Right kidney (tissue), 1 donor: Measurements from ENCODE around the gene DOC2B.
A peak's percentile ranks its signal among the peaks of the same experiment; 100 is the strongest.
"Not testable (repeated sequence)": the region's sequence is repeated elsewhere in the genome, so short reads cannot be mapped to it uniquely, and the experiment has no call there.

Source experiments
- DNase-seq: peaks from one replicate; pipeline ENCODE4 v3.0.0-alpha.2; 2016

DOC2B gene

DNA sequence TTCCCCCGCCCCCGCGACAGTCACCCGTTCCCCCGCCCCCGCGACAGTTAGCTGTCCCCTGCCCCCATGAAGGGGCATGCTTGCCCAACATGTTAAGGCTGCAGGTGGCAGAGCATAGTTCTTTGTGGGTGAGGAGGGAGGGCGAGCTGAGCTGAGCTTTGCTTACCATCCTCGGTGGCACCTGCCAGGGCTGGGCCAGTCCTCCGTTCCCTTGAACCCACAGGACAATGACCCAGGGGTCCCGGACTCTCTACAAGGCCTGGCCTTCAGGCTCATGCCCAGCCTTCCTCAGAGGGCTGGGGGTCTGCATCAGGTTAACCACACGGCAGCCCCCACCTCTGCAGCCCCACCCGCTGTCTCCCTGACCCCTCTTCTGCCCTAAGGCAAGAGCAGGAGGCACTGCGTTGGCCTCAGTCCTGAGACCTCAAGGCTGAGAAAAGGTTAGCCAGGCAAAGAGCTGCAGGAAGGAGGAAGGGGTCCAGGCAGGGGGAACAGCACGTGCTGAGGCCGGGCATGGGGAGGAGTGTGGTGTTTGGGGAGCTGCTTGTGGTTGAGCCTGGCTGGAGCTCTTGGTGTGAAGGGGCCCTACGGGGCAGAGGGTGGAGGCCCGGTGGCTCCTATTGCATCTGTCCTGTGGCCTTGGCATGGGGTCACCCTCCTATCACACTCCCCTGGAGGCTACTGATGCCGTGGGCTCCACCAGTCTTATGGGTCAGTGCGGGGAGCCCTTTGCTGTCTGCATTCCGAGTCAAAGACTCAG, 11.4 kb upstream of the DOC2B start:
- no peak for DNase-seq

DNA sequence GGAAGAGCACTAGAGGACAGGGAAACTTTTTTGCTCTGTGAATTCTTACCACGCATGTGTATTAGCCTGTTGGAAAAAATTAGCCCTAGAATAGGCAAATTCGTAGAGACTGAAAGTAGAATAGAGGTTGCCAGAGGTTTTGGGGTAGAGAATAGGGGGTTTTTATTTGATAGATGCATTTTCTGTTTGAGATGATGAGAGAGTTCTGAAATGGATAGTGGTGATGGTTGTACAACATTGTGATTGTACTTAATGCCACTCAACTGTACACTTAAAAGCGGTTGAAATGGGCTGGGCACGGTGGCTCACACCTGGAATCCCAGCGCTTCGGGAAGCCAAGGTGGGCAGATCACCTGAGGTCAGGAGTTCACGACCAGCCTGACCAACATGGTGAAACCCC, 8.0 kb upstream of the DOC2B start:
- no peak for DNase-seq

DNA sequence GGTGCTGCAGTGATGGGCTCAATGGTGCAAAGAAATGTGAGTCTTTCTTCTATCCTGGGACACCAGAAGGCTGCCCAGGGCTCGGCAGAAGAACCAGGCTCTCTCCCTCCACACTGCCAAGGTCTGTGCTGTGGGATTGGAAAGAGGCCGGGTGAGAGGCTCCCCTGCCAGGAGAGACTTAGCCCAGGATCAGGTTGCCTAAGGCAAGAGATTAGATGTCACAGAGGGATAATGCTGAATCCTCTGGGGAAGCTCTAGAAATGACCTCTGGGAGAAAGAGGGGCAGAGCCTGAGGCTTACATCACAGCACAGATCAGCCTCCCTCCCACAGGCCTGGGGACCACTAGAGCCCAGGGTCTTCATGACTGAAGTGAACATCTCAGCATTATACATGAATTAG, 5.7 kb upstream of the DOC2B start:
- DNase-seq = no peak

DNA sequence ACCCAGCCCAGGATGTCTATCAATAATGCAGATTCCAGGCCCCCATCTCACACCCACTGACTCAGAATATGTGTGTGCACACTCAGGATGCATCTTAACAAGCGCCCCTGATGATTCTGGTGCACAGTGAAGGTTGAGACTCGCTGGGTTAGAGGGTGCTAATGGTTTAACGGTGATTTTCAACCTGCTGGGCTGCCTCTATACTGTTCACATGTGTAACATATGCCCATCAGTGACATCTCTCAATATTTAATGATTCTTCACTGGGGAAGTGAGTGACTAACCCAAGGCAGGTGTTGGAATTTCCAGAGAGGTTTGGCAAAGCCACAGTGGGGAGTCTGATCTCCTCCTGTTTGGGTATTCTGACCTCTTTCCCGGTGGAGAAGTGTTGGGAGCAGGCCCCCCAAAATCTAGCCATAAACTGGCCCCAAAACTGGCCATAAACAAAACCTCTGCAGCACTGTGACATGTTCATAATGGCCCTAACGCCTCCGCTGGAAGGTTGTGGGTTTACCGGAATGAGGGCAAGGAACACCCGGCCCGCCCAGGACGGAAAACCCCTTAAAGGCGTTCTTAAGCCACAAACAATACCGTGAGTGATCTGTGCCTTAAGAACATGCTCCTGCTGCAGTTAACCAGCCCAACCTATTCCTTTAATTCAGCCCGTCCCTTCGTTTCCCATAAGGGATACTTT, 4.1 kb upstream of the DOC2B start:
- DNase-seq = no peak

DNA sequence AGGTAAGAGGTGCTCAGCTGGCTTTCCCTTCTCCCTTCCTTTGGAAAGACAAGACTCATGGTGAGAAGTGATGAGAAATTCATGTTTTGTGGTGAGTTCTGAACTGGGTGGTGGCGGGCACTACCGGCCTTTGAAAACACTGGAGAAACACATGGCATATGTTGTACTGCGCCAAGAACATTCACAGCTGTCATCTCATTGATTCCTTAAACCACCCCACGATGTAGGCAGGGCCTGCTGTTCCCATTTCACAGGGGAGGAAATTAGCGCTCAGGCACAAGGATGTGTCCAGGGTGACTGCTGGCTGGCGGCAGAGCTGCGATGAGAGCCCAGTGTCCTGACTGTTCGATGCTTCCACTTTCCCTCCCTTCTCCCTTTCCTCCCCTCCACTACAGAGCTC, 1.6 kb upstream of the DOC2B start:
- no peak for DNase-seq

DNA sequence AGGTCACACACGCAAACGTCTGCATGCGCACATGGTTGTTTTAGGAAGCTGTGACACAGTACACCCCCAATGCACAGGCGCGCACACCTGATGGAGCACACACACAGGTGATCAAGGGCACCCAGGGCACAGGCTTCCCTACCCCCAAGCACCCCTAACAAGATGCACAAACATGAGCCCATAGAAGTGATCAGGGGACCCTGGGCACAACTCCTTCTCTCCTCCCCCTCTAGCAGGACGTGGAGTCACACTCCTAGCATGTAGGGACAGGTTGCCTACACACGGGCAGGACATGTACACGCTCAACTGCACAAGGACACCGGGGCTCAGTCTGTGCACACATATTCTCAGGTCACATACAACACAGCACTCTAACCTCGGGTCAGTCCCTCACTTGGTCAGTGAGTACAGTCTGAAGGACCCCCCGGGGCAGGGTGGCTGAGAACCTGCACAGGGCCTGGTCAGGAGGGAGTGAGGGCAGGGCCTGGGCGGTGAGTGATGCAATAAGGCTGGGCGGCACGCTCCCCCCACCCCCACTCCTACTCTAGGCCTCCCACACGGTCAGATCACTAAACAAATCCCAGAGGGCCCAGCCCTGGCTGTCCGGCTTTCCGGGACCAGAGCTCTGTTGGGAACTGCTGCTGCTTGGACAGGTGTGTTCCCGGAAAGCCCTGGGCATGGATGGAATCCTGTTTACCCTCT, 751 bp upstream of the DOC2B start:
- DNase-seq = peak; percentile 76

DNA sequence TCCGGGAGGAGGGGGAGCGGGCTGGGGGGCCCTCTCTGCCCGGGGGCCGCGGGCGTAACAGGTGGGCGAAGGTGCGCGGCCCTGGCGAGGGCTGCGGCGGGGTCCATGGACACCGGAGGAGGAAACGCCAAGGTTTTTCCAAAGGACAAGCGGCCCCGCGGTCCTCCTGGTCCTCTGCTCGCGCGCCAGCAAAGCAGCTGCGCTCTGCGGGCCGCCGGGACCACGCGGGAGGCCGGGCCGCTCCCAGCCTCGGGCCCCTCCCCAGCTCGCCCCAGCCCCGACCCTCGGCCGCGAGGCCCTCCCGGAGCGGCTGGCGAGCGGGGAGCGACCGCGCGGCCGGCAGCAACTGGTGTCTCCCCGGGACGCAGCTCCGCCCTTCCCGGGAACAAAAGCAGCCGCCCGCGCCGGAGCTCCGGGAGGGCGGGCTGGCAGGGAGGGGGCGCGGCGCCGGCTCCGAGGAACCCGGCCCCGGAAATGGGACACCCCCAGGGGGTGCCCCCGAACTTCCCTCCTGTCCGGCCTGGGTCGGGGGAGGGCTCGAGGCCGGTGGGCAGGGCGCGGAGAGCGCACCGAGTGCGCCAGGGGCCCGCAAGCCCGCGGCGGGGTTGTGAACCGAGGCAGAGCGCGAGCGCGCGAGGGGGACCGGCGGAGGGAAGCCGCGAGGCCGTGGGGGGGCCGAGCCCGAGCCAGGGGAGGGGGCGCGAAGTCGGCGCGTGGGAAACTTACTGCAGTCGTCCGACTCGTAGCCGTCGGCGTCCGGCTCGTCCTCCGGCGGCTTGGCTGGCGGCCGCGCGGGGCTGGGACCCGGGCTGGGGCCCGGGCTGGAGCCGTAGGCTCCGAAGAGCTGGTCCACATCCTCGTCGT, 837 bp downstream of the DOC2B start:
- DNase-seq = peak; percentile 80

DNA sequence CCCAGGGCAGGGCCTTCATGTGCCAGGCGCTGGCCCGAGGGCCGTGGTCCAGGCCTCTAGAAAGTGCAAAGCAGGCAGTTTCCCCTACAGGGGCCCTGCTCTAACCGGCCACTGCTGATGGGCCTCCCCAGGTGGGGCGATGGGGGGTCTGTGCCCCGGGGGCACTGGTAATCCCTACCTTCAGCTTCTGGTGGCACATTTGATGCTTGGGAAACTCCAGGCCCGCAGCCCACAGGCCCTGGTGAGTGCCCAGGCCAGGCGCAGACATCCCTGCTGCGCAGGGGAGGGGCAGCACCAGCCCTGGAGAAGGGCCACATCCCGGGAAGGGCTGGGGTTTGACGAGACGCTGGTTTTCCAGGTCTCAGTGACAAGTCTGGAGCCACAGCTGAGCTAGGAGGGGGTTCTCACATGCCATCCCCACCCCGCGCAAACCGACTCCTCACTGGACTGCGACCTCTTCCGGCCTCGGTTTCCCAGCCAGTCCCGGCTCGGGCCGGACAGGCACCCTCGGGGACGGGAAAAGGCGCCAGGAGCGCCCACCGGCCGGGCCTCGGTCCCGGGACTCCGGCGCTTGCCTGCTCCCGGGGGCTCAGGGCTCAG, 1.6 kb downstream of the DOC2B start:
- peak; percentile 57 for DNase-seq

DNA sequence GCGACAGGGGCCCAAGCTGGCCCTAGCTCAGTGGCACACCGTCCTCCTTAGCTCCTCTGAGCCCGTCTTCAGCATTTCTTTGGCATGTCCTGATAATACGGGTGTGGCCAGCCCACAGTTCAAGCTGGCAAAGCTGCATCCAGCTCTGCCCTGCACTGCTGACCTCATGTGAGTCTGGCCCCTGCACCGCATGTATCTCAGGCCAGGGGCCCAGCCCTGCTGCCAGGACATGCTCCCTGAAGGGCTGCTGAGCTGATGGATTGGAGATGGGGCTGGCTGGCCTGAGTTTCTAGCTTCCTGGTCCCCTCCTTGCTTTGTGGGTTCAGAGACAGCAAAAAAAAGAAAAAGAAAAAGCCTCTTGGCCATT, 2.4 kb downstream of the DOC2B start:
- no peak for DNase-seq

DNA sequence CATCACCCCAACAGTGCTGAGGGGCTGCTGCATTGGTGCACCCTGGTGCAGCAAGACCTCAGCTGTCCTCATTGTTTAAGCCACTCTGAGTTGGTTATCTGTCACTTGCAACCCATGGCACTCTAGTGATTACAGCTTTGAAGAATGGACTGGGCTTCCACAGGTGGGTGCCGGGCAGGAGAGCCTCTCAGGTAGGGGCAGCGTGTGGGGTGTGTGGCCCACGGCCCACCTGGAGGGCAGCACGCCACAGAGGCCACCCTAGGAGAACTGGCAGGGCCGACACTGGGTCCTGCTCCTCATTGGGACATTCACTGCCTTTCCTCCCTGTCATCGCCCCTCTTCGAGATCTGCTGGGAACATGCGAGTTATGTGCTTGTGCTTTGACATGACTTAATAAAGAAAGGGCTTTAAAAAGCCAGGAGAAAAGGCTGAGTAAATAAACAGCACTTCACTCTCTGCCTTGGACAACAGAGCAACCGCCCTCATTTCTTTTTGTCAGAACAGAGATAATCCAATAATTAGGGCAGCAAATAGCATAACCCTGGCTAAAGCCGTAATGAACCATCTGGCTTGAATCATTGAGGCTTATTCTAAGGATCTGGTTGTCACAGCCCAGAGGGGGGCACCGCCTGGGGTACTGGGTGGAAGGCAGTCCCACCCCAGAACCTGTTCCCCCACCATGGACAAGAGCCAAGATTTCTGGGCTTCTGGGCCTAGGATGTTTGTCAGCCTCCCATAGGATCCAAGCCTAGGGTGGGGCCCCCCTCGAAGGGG, 3.0 kb downstream of the DOC2B start:
- DNase-seq = no peak

DNA sequence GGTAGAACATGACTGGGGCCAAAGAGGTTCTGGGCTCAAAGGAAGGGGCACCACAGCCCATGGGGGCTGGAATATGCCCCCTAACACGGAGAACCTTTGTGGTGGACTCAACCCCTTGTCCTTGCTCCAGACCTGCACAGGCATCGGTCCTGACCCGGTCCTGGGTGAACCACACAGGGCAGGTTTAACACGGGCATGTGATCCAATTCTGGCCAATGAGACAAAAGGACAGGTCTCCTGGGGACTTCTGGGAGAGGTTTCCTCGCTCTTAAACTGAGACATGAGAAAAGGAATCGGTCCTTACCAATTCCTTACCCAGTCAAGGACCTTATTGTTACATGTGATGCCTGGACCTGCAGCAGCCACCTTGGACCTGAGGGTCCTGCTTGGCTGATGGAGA, 3.7 kb downstream of the DOC2B start:
- no peak for DNase-seq

DNA sequence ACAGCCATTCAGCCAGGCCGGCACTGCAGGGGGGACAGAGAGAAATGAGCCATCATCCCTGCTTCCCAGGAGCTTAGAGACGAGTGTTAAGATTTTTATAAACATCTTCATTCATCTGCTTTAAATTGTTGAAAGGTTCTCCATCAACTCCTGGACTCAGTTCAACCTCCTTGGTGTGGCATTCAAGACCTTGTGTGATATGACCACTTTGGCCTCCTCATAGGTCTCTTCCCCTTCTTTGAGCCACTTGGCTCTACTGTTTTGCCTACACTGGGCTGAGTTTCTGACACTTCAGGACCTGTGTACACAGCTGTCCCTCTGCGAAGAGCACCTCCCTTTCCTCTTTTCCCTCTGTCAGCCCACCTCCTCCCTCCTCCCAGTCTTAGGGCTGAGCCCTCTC, 4.3 kb downstream of the DOC2B start:
- no peak for DNase-seq

DNA sequence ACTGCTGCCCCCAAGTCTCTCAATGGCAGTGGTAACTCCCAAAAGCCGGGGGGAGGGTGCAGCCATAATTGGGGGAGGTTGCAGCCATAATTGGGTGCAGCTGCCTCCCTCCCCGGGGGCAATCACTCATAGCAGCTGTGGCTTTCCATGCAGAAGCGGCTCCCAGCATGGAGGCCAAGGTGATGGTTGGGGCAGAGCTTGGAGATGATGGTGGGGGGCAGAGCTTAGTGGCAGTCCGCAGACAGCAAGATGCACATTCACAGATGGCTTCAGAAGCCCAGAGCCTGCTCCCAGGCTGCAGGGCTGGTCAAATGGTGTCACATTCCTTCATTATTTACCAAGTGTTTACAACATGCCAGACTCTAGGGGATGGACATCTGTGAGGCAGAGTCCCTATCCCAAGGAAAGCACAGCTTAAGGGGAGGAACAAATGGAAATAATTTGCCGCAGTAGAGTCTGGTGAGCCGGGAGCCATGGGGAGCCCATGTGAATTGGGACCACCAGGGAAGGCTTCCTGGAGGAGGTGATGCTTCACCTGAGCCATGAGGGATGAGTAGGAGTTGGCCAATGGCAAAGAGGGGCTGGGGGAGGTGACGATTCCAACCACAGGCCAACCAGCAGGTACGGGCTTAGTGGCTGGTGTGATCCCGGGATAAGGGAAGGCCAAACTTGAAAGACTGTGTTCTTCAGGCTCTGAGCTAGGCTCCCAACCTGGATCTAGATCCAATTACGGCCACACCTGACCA, 8.1 kb downstream of the DOC2B start:
- DNase-seq = no peak

DNA sequence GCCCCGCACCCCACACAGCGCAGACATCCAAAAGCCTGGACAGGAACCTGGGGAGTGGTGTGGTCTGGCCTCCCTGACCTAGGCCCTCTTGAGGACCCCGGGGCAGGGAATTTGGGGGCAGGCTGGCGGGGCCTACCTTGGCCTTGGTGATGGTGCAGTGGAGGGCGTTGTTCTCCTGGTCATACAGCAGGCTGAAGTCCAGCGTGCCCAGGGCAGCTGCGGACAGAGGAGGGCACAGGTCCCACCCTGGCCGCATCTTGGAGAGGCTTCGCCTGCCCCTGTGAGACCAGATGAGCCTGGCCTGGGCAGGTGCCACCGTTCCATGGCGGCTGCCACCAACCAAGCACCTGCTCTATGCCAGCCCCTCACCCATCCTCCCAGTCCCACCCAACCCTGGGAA, 9.0 kb downstream of the DOC2B start:
- no peak for DNase-seq

DNA sequence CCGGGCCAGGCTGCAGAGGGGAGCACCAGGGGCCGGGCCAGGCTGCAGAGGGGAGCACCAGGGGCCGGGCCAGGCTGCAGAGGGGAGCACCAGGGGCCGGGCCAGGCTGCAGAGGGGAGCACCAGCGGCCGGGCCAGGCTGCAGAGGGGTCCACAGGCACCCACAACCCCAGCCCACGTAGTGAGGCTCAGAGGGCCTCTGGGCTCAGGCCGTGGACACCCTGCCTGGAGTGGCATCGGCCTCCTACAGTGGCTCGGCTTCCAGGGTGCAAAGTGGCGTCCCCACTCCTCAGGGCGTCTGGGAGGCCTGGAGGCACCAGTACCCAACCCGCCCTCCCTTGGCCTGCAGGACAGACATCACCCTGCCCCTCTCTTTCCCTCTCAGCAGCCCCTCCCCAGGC, 9.6 kb downstream of the DOC2B start:
- no peak for DNase-seq

DNA sequence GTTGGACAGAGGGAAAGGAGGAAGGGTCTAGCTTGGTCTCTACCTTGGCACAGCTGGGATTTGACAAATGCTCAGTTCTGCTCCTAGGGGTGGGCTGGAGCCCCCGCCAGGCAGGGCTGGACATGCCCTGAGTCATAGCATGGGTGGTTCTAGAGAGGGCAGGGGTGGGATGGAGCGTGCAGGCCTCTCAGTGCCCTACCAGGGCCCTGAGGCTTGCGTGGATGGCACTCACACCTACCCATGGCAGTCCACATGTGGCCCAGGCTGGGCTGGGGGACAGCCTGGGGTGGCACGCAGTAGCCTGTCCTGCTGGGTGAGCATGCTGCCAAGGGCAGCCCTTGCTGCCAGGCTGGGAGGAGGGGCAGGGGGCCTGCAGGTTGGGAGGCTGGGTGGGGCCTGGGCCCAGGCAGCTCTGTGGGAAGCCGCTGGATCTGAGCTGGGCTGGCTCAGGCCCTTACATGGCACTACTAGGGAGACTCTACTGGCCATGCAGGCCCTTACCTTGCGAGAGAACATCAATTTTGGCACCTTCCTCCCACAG, 11.2 kb downstream of the DOC2B start:
- DNase-seq = no peak

DNA sequence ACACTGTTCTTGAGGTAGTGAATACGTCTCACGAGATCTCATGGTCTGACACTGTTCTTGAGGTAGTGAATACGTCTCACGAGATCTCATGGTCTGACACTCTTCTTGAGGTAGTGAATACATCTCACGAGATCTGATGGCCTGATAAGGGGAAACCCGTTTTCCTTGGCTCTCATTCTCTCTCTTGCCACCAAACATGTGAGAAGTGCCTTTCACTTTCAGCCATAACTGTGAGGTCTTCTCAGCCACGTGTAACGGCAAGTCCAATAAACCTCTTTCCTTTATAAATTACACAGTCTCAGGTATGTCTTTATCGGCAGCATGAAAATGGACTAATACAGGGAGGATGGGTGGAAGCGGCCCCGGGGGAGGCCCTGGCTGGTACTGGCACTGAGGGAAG, 12.8 kb downstream of the DOC2B start:
- DNase-seq = not testable (repeated sequence)

DNA sequence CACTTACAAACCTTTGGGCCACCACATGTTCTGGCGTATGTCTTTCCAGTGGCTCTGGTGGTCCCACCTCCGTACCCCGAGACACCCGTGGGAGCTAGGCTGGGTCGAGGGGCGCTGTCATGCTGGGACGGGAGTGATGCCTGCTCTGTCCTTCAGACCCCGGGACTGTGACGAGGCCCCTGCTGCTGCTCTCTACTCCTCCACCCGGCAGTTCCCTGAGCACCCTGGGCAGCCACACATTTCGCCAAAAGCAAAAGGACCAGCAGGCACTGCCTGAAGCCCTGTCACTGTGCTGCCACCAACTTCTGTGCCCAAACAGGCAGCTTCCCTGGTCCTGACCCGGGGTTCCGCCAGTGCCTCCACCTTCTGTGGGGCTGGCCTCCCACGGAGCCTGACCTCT, 15.5 kb downstream of the DOC2B start:
- no peak for DNase-seq

DNA sequence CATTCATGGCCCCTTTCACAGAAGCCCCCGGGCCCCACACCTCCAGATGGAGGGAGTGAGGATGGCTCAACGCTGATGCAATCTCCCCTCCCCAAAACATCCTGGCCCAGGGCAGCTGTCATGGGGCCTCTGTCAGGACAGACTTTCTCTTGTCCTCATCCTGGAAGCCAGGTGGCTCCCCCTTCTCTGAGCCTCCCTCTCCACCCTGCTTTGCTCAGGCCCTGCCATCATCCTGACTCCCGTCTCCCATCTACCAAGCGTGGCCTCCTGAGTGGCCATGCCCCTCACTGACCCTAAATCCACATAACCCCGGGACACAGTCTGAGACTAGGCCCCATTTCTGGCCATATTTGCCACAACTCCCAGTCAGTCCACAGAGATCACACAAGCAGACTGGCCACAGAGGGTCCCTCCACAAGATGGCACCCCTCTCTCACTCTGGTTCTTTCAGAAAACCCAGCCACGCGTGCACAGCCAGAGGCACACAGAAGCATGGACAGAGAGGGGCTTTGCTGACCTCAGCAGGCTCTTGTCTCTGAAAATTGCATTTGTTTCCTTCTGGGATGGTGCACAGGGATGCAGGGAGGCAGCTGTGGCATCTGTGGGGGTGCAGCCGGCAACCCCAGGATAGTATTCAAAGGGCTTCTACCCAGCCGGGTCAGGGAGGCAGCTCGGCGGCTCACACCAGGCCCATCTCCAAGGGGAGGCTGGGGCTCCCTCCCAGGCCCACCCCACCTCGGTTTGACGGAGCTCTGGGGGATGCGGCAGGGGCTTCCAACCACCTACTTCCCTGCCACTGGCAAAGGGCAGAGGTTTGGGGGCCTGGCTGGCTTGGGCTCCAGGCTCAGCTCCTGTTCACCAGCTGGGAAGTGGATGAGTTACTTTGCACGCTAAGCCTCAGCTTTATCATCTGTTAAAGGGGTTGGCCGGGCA, 16.9 kb downstream of the DOC2B start:
- DNase-seq = peak; percentile 56
